GM21367 (cell line): ENCODE results near the gene TMEM106A.
"Not testable (repeated sequence)": the region's sequence is repeated elsewhere in the genome, so short reads cannot be mapped to it uniquely, and the experiment has no call there.

Source experiments
- ATAC-seq: cut with Tn5 transposase; IDR thresholded peaks from one replicate; pipeline ENCODE4 v1.9.1; 2021; ENCODE audit not compliant: unreplicated experiment

The TMEM106A gene

GRCh38 chr17:43215341-43215740 is 3.7 kb downstream of the TMEM106A start:
- ATAC-seq = no peak

- ATAC-seq = no peak
These were observed 4.7 kb downstream of the TMEM106A start for GRCh38 chr17:43216369-43216761.

GRCh38 chr17:43216762-43217613 is 5.3 kb downstream of the TMEM106A start:
- ATAC-seq = no peak

- ATAC-seq = no peak
These were observed 6.0 kb downstream of the TMEM106A start for GRCh38 chr17:43217614-43218087.

- no peak for ATAC-seq
These were observed 7.3 kb downstream of the TMEM106A start for GRCh38 chr17:43219001-43219400.

GRCh38 chr17:43219746-43220380 is 8.2 kb downstream of the TMEM106A start:
- ATAC-seq = no peak

- no peak for ATAC-seq
These were observed 8.9 kb downstream of the TMEM106A start for GRCh38 chr17:43220511-43221125.

- no peak for ATAC-seq
These were observed 12.6 kb downstream of the TMEM106A start for GRCh38 chr17:43224146-43224705.

GRCh38 chr17:43226393-43226792 is 14.7 kb downstream of the TMEM106A start:
- no peak for ATAC-seq

GRCh38 chr17:43228020-43228782 is 16.5 kb downstream of the TMEM106A start, which contains the start of gene CCDC200:
Gene CCDC200 (minus strand): TSS chr17:43228623. CDS start chr17:43228554, 69 bp downstream.
- ATAC-seq = not testable (repeated sequence)

GRCh38 chr17:43231205-43232020 is 19.7 kb downstream of the TMEM106A start:
- not testable (repeated sequence) for ATAC-seq

GRCh38 chr17:43232021-43232699 is 20.5 kb downstream of the TMEM106A start:
- ATAC-seq = not testable (repeated sequence)

GRCh38 chr17:43233263-43233662 is 21.6 kb downstream of the TMEM106A start:
- ATAC-seq = not testable (repeated sequence)

GRCh38 chr17:43233877-43234276 is 22.2 kb downstream of the TMEM106A start, which contains the start of gene RNU2-1:
Gene RNU2-1 (minus strand): TSS chr17:43233977.
- not testable (repeated sequence) for ATAC-seq

- ATAC-seq = not testable (repeated sequence)
These were observed 27.9 kb downstream of the TMEM106A start for GRCh38 chr17:43239597-43239996.

GRCh38 chr17:43240596-43241352 is 29.1 kb downstream of the TMEM106A start:
- ATAC-seq = not testable (repeated sequence)

GRCh38 chr17:43246456-43246855 is 34.8 kb downstream of the TMEM106A start:
- not testable (repeated sequence) for ATAC-seq
